Tibial nerve (tissue), 4 donors: Measurements from ENCODE around the gene DENND1A. TPM values are rescaled to one million over a fixed set of nuclear protein-coding genes. Genes with fewer than 3 reads are reported as not detected.

Source experiments
- DNase-seq, 2 donors: peaks; one replicate each; pipeline ENCODE4 v3.0.0-alpha.2; 2019; ENCODE audit warnings: low spot score in 2 of 2
- H3K27ac ChIP-seq, 4 donors: fragments of 200-600 bp; sonication (generic) in 3 of 4; one replicate each; pipeline ENCODE4 v1.5.1; 2017 to 2019; ENCODE audit warnings: mild to moderate bottlenecking in 1 of 4
- H3K27me3 ChIP-seq, 2 donors: fragments of 200-600 bp; sonication (generic) in 1 of 2; one replicate each; pipeline versions ENCODE4 v1.5.1 to v1.6.0; 2017 to 2019
- H3K36me3 ChIP-seq, 3 donors: fragments of 200-600 bp; sonication (generic); one replicate each; pipeline ENCODE4 v1.5.1; 2018 to 2019
- H3K4me1 ChIP-seq, 4 donors: fragments of 200-600 bp; sonication (generic) in 3 of 4; one replicate each; pipeline ENCODE4 v1.5.1; 2017 to 2019
- H3K4me3 ChIP-seq, 4 donors: fragments of 200-600 bp; sonication (generic) in 3 of 4; one replicate each; pipeline ENCODE4 v1.5.1; 2017 to 2019; ENCODE audit warnings: mild to moderate bottlenecking in 1 of 4, moderate library complexity in 1 of 4
- H3K9me3 ChIP-seq, 4 donors: fragments of 200-600 bp; sonication (generic) in 3 of 4; one replicate each; pipeline ENCODE4 v1.5.1; 2017 to 2019
- EP300 ChIP-seq, 2 donors: sonication (generic); formaldehyde crosslinking; IDR thresholded peaks; one replicate each; pipeline ENCODE4 v1.6.1; 2017; ENCODE audit warnings: antibody characterized with exemption in 2 of 2, mild to moderate bottlenecking in 1 of 2
- POLR2A ChIP-seq, 2 donors: fragments of 450-650 bp; IDR thresholded peaks; one replicate each; pipeline ENCODE4 v1.6.1; 2017; ENCODE audit warnings: antibody characterized with exemption in 2 of 2, mild to moderate bottlenecking in 2 of 2, moderate library complexity in 2 of 2
- WGBS, 2 donors: methylation state at CpG; one replicate each; pipeline ENCODE4 v1.1.5; 2018; 5-methylcytosine and 5-hydroxymethylcytosine counted together
- total RNA-seq, 4 donors: library from RNA; depleted of rRNA; stranded (reverse); fragments of >200 nt; gene quantifications; one replicate each; pipeline ENCODE4 v1.1.0, GENCODE V29; 2016
- TF ChIP-seq, protein P1 (sequence below), 5 experiments: fragments of 200-600 bp in 3 of 5; fragments of 450-650 bp in 2 of 5; sonication (generic) in 3 of 5; IDR thresholded peaks; one replicate each; pipeline ENCODE4 v1.5.1; 2016 to 2019; ENCODE audit warnings: antibody characterized with exemption in 5 of 5, mild to moderate bottlenecking in 3 of 5, moderate library complexity in 2 of 5

DENND1A gene
- total RNA-seq, 4 donors from 2014 or later: 17.5 to 34.8 (median 20.1) TPM

DNA sequence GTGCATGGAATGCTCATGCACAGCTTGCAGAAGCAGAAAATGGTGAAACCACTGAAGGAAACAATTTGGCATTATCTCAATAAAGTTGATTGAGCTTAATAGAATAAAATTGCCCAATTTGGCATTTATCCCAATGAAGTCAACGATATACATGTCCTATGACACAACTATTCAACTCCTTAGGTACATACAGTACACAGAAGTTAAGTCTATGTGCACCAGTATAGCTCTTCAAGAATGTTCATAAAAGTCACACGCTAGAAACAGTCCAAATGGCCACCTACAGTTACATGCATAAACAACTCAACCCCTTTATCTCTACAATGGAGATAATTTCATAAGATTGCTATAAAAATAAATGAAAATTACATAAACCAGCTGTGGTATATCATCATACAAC lies 184.5 kb downstream of the DENND1A start:
- H3K27me3 ChIP-seq: no peaks in the 10 kb centered on the region
- H3K27ac ChIP-seq: no peak overlapping the region
- peaks cover 0 to 26% (median 12%) of the 10 kb centered on the region in 4 donors for H3K4me1 ChIP-seq
- no peak overlapping the region for H3K4me3 ChIP-seq
- 86 to 89% methylated on average over 2 of the region's 2 CpGs for WGBS, 2 donors
- no peaks in the 10 kb centered on the region for H3K36me3 ChIP-seq
- H3K9me3 ChIP-seq: no peaks in the 10 kb centered on the region
- TF ChIP-seq, protein P1, sequence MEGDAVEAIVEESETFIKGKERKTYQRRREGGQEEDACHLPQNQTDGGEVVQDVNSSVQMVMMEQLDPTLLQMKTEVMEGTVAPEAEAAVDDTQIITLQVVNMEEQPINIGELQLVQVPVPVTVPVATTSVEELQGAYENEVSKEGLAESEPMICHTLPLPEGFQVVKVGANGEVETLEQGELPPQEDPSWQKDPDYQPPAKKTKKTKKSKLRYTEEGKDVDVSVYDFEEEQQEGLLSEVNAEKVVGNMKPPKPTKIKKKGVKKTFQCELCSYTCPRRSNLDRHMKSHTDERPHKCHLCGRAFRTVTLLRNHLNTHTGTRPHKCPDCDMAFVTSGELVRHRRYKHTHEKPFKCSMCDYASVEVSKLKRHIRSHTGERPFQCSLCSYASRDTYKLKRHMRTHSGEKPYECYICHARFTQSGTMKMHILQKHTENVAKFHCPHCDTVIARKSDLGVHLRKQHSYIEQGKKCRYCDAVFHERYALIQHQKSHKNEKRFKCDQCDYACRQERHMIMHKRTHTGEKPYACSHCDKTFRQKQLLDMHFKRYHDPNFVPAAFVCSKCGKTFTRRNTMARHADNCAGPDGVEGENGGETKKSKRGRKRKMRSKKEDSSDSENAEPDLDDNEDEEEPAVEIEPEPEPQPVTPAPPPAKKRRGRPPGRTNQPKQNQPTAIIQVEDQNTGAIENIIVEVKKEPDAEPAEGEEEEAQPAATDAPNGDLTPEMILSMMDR (IDR thresholded peaks at IDR 0.05): no peak
- TF ChIP-seq POLR2A (IDR thresholded peaks at IDR 0.05): no peak
- no peak for TF ChIP-seq EP300 (IDR thresholded peaks at IDR 0.05)
- DNase-seq: no peak

DNA sequence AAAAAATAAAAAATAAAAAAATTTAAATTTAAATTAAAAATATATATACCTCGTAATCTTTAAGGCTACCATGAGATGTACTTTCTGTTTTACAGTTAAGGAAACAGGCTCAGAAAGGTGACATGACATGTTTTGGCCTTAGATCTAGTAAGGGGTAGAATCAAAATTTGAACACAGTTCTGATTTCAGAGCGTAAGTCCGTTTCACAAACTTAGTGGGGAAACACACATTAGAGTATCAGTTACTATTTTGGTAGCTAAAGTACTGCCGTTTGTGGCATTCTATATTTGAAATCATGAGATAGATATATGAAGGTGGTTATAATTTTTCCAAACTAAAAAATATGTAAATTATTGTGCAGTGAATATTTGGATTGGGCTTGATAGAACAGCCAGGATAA lies 186.2 kb downstream of the DENND1A start:
- WGBS, 2 donors: 92 to 95% methylated on average over 4 of the region's 4 CpGs
- no peaks in the 10 kb centered on the region for H3K36me3 ChIP-seq
- H3K27ac ChIP-seq: no peak overlapping the region
- H3K9me3 ChIP-seq: no peaks in the 10 kb centered on the region
- no peak overlapping the region for H3K4me3 ChIP-seq
- H3K27me3 ChIP-seq: no peaks in the 10 kb centered on the region
- peaks cover 0 to 26% (median 12%) of the 10 kb centered on the region in 4 donors for H3K4me1 ChIP-seq
- no peak for DNase-seq
- TF ChIP-seq POLR2A (IDR thresholded peaks at IDR 0.05) (no peak), EP300 (IDR thresholded peaks at IDR 0.05) (no peak)
- TF ChIP-seq, protein P1 (IDR thresholded peaks at IDR 0.05): no peak

DNA sequence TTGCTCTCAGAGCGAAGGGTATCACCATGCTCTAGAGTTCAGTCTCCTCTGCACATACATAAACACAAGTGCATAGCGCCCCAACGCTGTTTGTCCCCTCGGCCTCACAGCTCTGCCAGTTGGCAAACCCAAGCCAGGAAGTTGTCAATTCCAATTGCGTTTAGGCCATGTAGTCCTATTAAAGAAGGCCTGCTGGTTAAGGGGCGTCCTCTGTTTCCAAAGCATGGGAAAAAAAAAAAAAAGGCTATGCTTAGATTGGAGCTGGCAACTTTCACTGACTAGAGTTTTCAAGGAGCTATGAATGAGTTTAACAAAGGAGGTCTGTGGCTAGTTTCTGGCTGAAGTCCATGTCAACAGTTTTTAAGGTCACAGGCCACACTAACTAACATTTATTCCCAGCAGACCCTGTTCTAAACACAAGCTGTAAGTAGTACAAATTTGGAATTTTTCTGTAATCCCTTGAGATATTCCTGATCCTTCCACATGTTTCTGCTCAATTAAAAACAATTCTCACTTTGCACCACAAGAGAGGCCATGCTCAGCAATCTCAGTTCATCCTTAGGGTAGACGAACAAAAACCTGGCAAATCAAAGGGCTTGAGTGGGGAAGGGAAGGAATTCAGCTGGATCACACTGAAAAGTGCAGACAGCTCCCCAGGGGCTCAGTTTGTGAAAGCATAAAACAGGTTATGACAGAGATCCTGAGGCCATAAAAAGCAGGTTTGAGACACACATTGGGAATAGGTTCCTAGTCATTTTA lies 187.7 kb downstream of the DENND1A start:
- 19 to 21% methylated on average over 7 of the region's 7 CpGs for WGBS, 2 donors
- peak in 1 of 2 donors; percentile 37 for DNase-seq

DNA sequence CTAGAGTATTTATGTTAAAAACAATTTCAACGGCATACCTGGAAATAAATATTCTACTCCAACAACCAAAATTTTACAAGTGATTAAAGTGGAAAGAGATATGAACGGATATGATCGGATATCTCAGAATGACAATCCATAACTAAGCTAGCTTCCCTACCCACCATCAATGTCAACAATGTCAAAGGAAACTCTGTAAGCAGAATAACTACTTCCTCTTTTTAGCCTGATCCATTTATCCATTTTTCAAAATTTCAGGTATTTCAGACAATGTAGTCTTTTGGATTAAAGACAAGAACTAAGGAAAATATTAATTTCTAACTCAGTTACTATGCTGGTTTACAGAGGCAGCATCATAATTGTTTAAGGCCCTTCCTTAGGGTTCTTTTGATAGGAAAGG lies 188.7 kb downstream of the DENND1A start:
- H3K27ac ChIP-seq: no peak overlapping the region
- WGBS, 2 donors: 82 to 88% methylated on average over 3 of the region's 3 CpGs
- H3K9me3 ChIP-seq: no peaks in the 10 kb centered on the region
- peaks cover 0 to 33% (median 12%) of the 10 kb centered on the region in 4 donors for H3K4me1 ChIP-seq
- TF ChIP-seq, protein P1 (IDR thresholded peaks at IDR 0.05): no peak
- no peak for TF ChIP-seq EP300 (IDR thresholded peaks at IDR 0.05)
- H3K36me3 ChIP-seq: no peaks in the 10 kb centered on the region
- H3K27me3 ChIP-seq: no peaks in the 10 kb centered on the region
- H3K4me3 ChIP-seq: no peak overlapping the region
- no peak for DNase-seq

More for the DNA sequence above, 187.7 kb downstream of the DENND1A start:
- peaks cover 0 to 33% (median 12%) of the 10 kb centered on the region in 4 donors for H3K4me1 ChIP-seq
- no peaks in the 10 kb centered on the region for H3K27me3 ChIP-seq
- no peaks in the 10 kb centered on the region for H3K9me3 ChIP-seq
- H3K36me3 ChIP-seq: no peaks in the 10 kb centered on the region
- TF ChIP-seq EP300 (IDR thresholded peaks at IDR 0.05) (peak in 1 of 2 donors; percentile 38), POLR2A (IDR thresholded peaks at IDR 0.05) (no peak)
- H3K4me3 ChIP-seq: no peak overlapping the region
- H3K27ac ChIP-seq: peak overlapping the region in 1 of 4 donors; percentile 34

DNA sequence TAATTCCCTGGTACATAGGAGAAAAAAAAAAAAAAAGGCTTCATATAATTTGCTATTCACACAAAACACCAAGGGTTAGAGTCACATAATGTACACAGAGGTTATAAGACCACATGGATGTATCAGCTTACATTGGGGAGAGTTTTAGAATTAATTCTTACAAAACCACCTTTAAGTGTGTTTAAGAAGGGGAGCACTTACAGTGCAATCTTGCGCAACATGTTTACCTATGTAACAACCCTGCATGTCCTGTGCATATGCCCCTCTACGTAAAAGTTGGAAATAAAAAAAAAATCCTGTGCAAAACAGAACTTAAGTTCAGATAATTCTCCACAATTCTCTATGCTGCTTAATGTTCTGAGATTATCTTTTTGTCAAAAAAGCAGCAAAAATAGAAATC lies 190.0 kb downstream of the DENND1A start:
- Histone ChIP-seq H3K4me1 (peaks cover 0 to 33% (median 12%) of the 10 kb centered on the region in 4 donors), H3K27me3 (no peaks in the 10 kb centered on the region), H3K9me3 (no peaks in the 10 kb centered on the region), H3K36me3 (no peaks in the 10 kb centered on the region), H3K4me3 (no peak overlapping the region), H3K27ac (no peak overlapping the region)
- no peak for DNase-seq
- TF ChIP-seq, protein P1 (IDR thresholded peaks at IDR 0.05): no peak
- TF ChIP-seq EP300 (IDR thresholded peaks at IDR 0.05) (no peak), POLR2A (IDR thresholded peaks at IDR 0.05) (no peak)
- WGBS, 2 donors: 95 to 96% methylated on average over 2 of the region's 2 CpGs
